Motor neuron (in vitro differentiated cells): ENCODE data around the gene SNRPN. TPM values are rescaled to one million over a fixed set of nuclear protein-coding genes. Genes with fewer than 3 reads are reported as not detected.

Experiments
- ATAC-seq, 8 experiments: fragments of 200-7000 bp; cut with Tn5 transposase; replicated peaks in 6 of 8; 2 replicates each; pipeline ENCODE4 v1.8.0; 2021; ENCODE audit warnings: mild to moderate bottlenecking in 8 of 8, moderate library complexity in 8 of 8
- H3K27ac ChIP-seq, 2 donors: fragments of 250-450 bp; sonication (Bioruptor Pico); 2 replicates each; pipeline ENCODE4 v1.9.0; 2021; ENCODE audit warnings: antibody characterized with exemption in 2 of 2, mild to moderate bottlenecking in 2 of 2, moderate library complexity in 1 of 2
- H3K4me1 ChIP-seq, 2 donors: fragments of 250-450 bp; sonication (Bioruptor Pico); replicated peaks in 1 of 2; 2 replicates each; pipeline ENCODE4 v1.6.1; 2021; ENCODE audit warnings: antibody characterized with exemption in 2 of 2, mild to moderate bottlenecking in 2 of 2, moderate library complexity in 1 of 2
- H3K4me3 ChIP-seq, 5 donors: fragments of 250-450 bp; sonication (Bioruptor Pico); 2 replicates each; pipeline ENCODE4 v1.9.0; 2021; ENCODE audit warnings: antibody characterized with exemption in 5 of 5, mild to moderate bottlenecking in 5 of 5, moderate library complexity in 4 of 5
- WGBS, 10 experiments: fragments of 450-650 bp; shearing (Covaris generic); methylation state at CpG; one replicate each; pipeline ENCODE4 v1.0.0; 2022; 5-methylcytosine and 5-hydroxymethylcytosine counted together
- in situ Hi-C, 9 experiments: fragments of 400-800 bp; cut with MboI; loops; one replicate each; pipeline ENCODE4 v1.15.0; 2021; ENCODE audit warnings: low sequenced_read_pairs in 9 of 9, low pct_unique_long_range_greater_than_20kb in 2 of 9; ENCODE audit not compliant: unreplicated experiment in 9 of 9
- total RNA-seq, 8 experiments: library from RNA; unstranded; fragments of 300-600 nt; gene quantifications; 2 replicates each; pipeline versions ENCODE4 v1.2.3 to v1.2.4, GENCODE V29; 2022

SNRPN gene
- total RNA-seq, 8 experiments from 2014 or later = 61.7 to 619 (median 256) TPM

GRCh38 chr15:24977686-24978085 is 22.9 kb downstream of the SNRPN start:
- WGBS, 10 experiments = 47 to 100% (median 86%) methylated on average over 1 to 7 of the region's 9 CpGs; no CpG with 5 or more reads in 4 of the 10 experiments
- H3K27ac ChIP-seq = no peak overlapping the region
- in situ Hi-C loops = no loop called here
- no peak for ATAC-seq
- H3K4me1 ChIP-seq = no peaks in the 10 kb centered on the region
- H3K4me3 ChIP-seq = no peak overlapping the region

GRCh38 chr15:24985224-24985623 is 30.4 kb downstream of the SNRPN start:
- in situ Hi-C loops = no loop called here
- Histone ChIP-seq H3K4me3 (no peak overlapping the region), H3K27ac (no peak overlapping the region), H3K4me1 (no peaks in the 10 kb centered on the region)
- 22 to 100% (median 90%) methylated on average over 1 to 5 of the region's 7 CpGs; no CpG with 5 or more reads in 4 of the 10 experiments for WGBS, 10 experiments
- no peak for ATAC-seq

GRCh38 chr15:24986653-24987052 is 31.9 kb downstream of the SNRPN start:
- ATAC-seq = no peak
- H3K27ac ChIP-seq = no peak overlapping the region
- in situ Hi-C loops = no loop called here
- WGBS, 10 experiments = 40 to 87% (median 74%) methylated on average over 1 to 6 of the region's 6 CpGs; no CpG with 5 or more reads in 2 of the 10 experiments
- H3K4me1 ChIP-seq = no peaks in the 10 kb centered on the region
- H3K4me3 ChIP-seq = no peak overlapping the region

- no peak for ATAC-seq
- Histone ChIP-seq H3K4me1 (no peaks in the 10 kb centered on the region), H3K27ac (no peak overlapping the region), H3K4me3 (no peak overlapping the region)
- WGBS, 10 experiments = 14 to 100% (median 50%) methylated on average over 1 of the region's 1 CpG; no CpG with 5 or more reads in 3 of the 10 experiments
- in situ Hi-C loops = no loop called here
Observed at GRCh38 chr15:25019434-25019833, 64.6 kb downstream of the SNRPN start.

- Histone ChIP-seq H3K27ac (no peak overlapping the region), H3K4me1 (no peaks in the 10 kb centered on the region), H3K4me3 (no peak overlapping the region)
- in situ Hi-C loops = no loop called here
- ATAC-seq = no peak
- WGBS, 10 experiments = 34 to 100% (median 73%) methylated on average over 1 to 2 of the region's 2 CpGs; no CpG with 5 or more reads in 3 of the 10 experiments
Observed at GRCh38 chr15:25022233-25022632, 67.4 kb downstream of the SNRPN start.

Other genes starting within 250 kb of the SNRPN start
- 10 to 100 TPM in 4 of 8 experiments, 1 to 10 TPM in 4; 5.6 to 20.2 (median 11.4) TPM for gene SNURF, start within 50 bp of the SNRPN start, total RNA-seq